Measurements from ENCODE around the gene LMBR1L.
"Not testable (repeated sequence)": the region's sequence is repeated elsewhere in the genome, so short reads cannot be mapped to it uniquely, and the experiment has no call there.

The LMBR1L gene

DNA sequence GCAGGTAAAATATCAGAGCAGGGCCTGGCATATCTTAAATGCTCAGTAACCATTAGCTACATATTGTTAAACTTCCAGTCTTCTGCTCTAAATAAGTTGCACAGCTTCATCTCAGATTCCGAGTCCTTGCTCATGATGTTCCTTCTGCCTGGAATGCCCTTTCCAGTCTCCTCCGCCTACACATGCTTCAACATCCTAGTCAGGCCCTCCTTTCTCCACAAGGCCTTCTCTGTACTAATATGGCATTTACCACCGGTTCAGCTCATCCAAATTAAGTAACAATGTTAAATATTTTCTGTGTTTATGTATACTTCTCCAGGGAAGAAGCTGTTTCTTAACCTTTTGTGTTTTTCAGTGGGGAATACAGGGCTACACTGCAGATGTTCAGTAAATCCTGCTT is 24.5 kb downstream of the LMBR1L start:
- DNase-seq (ENCODE audit: low spot score), result no peak

- DNase-seq (ENCODE audit: low spot score), result no peak
These were observed 26.2 kb downstream of the LMBR1L start for GRCh38 chr12:49084438-49084837.

- no peak for DNase-seq (ENCODE audit: low spot score)
These were observed 30.9 kb downstream of the LMBR1L start for GRCh38 chr12:49079793-49080192.

DNA sequence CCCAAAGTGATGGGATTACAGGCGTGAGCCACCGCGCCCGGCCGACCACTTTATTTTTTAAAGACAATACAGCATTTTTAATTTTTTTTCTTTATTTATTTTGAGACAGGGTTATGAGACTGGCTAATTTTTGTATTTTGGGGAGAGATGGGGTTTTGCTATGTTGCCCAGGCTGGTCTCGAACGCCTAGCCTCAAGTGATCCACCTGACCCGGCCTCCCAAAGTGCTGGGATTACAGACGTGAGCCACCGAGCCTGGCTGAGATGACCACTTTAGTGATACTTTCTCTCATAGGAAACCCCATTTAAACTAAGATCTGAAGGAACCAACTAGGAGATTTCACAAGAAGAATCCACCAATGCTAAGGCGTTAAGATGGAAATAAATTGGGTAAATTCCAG is 39.7 kb downstream of the LMBR1L start:
- no peak for DNase-seq (ENCODE audit: low spot score)

GRCh38 chr12:49069507-49070346 is 40.9 kb downstream of the LMBR1L start, which contains the start of gene RHEBL1:
TSS of gene RHEBL1 (minus strand) at chr12:49069979. CDS start at chr12:49069785, 194 bp downstream.
- DNase-seq (ENCODE audit: low spot score), result peak; percentile 97

DNA sequence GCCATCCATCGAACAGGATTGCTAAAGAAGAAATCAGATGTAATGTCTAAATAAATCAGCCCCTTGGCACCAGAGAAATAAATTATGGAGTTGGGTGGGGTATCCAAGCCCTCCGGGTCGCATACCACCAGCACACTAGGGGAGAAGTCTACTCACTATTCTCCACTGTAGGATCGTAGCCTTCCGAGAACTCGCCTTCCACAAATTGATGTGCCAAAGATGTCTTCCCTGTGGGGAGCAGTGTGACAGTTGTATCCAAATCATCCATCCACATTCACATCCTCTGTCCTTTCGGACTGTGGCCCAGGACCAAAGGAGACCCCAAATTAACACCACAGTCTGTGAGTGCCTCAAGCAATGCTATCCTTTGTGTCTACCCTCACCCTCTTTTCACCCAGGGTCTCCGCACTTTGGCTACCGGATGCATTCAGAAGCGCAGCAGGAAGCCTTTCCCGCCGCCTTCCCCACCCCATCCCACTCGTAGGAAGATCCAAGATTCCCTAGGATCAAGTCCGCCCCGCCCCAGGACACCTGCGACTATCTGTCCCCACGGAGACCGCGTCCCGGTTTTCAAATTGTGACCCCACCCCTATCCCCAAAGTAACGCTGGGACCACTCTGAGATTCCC is 41.7 kb downstream of the LMBR1L start:
- DNase-seq (ENCODE audit: low spot score), result no peak

DNA sequence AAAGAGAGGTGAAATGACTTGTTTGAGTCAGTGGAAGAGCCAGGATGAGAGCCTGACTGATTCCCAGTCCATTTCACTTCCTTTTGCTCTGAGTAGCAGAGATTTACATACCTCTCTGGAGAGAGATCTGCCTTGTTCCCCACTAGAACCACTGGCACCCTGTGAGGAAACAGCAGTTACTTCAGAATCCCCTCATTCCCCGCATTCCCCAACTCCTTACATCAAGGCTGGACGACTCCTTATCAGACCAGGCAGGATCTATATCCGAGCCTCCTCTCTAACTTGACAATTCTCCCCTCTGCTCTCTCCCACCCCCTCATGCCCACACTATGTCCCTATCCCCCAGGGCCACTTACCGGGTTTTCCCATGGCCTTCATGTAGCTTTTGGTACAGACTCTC is 44.5 kb downstream of the LMBR1L start:
- no peak for DNase-seq (ENCODE audit: low spot score)

DNA sequence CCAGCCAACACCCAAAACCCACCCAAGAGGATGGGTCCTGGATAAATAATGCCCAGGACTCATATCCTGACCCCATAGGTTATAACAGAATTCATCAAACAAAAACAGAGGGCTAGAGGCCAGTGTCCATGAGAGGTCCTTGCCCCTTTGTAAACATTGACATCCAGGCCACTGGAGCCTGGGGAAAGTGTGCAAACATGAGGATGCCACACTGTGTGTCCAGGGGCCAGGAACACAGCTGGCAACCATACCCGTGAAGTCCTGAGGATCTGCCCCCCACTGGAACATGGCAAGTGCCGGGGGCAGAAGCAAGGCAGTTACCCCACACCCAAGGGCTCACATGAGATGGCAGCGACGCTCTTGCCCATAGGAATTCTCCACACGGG is 45.9 kb downstream of the LMBR1L start:
- DNase-seq (ENCODE audit: low spot score), result no peak

- not testable (repeated sequence) for DNase-seq (ENCODE audit: low spot score)
These were observed 48.7 kb downstream of the LMBR1L start for GRCh38 chr12:49061916-49062315.

DNA sequence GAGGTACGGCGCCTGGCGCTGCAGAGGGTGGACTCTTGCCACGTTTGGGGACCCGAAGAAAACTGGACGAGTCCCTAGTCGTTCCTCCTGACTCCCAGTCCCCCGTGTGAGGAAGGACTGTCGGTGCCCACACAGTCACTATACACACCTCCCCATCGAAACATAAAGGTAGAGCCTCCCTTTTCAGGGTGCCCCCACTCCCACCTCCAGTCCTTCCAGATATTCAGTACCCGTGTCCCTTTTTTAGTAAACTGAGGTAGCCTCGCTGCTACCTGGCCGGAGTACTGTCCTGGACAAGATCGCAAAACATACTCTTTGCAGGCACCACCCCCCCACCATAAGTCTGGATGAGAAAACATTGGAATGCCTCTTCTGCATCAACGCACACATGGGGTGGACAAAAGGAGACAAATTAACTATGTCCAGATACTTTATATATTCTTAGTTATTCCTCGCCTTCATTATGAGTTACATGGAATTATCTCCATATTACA is 49.4 kb downstream of the LMBR1L start:
- no peak for DNase-seq (ENCODE audit: low spot score)

DNA sequence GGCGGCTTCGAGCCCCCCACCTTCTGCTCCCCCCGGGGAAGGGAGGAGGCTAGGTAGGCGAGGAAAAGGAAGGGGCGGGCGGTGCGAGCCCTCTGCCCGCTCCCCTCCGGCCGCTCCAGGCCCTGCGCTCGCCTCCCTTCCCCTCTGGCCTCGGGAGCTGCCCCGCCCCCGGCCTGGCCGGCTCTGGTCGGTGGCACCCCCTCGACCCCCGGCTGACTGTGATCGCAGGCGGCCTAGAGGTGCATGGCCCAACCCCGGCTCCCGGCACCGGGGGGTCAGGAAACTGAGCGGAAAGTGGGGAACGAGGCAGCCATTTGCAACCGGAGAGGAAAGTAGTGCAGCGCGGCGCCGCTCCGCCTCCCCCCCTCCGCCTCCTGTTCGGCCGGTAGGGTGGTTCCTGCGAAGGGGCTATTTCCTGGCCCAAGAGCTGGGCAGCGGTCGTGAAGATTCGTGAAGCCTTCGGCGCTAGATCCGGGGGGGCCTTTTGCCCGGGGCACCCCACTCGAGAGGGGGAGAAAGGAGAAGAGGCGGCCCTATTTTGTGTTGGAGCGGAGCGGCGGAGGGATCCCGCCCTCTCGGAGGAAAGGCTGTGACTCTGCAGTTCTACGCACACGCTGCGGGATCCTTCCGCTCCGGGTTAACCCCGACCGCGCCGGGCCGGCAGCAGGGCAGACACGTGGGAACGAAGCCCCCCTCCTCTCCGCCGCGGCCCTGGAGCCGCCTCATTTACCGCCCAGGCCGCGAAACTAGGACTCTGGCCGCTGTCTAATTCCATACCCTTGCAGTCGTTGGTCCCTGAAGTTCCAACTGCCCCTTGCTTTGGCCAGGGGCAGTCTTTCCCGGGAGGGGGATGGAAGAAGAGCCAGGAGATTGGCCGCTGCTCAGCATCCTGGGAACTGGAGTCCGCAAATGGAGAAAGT is 50.1 kb downstream of the LMBR1L start, which contains the start of gene KMT2D:
Gene KMT2D (minus strand): TSS at position 558 of the 920 bp plus-strand sequence. CDS start 5,470 bp downstream, outside the sequence.
- DNase-seq (ENCODE audit: low spot score), result peak; percentile 94

- DNase-seq (ENCODE audit: low spot score), result peak; percentile 43
These were observed 51.1 kb downstream of the LMBR1L start for GRCh38 chr12:49059299-49060171.

- no peak for DNase-seq (ENCODE audit: low spot score)
These were observed 51.7 kb downstream of the LMBR1L start for GRCh38 chr12:49059045-49059298.

DNA sequence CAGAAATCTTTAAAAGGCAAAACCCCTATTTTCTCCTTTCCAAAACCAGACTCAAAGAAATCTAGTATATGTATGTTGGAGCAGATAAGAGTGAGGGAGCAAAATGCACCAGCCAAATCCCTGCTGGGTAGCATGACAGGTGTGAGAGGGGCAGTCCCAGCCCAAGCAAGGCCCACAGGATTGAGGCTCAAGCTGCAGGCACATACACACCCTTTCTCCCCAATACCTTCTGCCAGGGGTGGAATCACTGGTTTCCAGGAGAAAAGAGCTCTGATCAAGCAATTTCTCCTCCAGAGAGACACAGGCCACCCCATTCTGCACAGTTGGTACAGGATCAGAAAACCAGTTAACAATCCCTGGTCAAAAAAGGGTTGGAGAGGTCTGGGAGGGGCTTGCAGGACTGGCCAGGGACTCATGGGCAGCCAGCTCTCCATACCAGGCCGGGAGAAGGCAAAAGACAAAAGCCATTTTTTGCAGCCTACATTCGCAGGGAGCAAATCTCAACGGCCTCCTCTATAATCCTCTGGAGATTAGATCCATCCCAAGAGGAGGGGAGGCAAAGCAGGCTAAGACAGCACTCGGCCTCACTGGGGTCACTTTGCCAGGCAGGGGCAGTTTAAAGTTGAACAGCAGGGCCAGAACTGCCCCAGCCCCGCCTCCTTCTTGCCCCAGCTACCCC is 52.1 kb downstream of the LMBR1L start:
- no peak for DNase-seq (ENCODE audit: low spot score)

GRCh38 chr12:49057888-49058287 is 52.8 kb downstream of the LMBR1L start:
- no peak for DNase-seq (ENCODE audit: low spot score)

GRCh38 chr12:49055978-49056754 is 54.5 kb downstream of the LMBR1L start:
- DNase-seq (ENCODE audit: low spot score), result peak; percentile 52

DNA sequence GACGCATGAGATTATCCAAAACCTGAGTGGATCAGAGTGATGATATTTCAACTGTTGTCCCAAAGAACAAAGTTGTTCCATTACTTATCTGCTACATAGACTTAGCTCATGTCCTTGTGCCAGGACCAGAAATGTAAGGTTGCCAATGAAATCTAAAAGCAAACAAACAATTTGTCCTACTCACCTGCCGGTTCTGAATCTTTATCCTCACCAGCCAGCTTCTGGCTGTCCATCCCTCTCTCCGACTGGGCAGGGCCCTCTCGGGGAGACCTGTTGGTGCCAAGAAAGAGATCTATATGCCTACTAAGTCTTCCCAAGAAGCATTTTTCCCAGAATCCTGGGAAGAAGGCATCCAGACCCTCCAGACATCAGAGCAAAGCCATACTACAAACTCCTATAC is 55.6 kb downstream of the LMBR1L start:
- no peak for DNase-seq (ENCODE audit: low spot score)

GRCh38 chr12:49054524-49054923 is 56.1 kb downstream of the LMBR1L start:
- DNase-seq (ENCODE audit: low spot score), result no peak

- DNase-seq (ENCODE audit: low spot score), result no peak
These were observed 56.6 kb downstream of the LMBR1L start for GRCh38 chr12:49054096-49054495.

Data from SW480 (cell line).